ENCODE measurements around the gene NUS1.
"Not testable (repeated sequence)": the region's sequence is repeated elsewhere in the genome, so short reads cannot be mapped to it uniquely, and the experiment has no call there.

Gene NUS1

GRCh38 chr6:117674991-117675657 is at the start of gene NUS1:
NUS1 (plus strand) TSS chr6:117675469; CDS start chr6:117675671, 202 bp downstream.
- peak; percentile 99 for DNase-seq

DNA sequence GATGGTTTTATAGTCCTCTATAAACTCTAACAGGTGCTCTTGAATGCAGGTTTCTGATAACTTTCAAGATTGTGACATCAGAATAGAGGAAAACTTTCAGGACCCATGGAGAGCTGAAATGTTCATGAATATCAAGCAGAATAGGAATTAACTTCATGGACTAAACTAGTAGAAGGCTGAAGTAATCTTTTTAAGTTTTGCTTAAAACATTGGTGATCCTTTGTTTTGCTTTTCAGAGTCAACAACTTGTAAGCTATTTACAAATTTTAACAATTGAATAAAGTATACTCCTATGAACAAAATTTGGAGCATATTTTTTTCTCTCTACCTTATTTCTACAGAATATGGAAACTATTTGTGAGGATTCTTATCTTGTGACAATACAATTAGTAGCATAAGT is 47.7 kb upstream of the NUS1 start:
- no peak for DNase-seq

GRCh38 chr6:117629119-117629660 is 46.1 kb upstream of the NUS1 start:
- DNase-seq = no peak

DNA sequence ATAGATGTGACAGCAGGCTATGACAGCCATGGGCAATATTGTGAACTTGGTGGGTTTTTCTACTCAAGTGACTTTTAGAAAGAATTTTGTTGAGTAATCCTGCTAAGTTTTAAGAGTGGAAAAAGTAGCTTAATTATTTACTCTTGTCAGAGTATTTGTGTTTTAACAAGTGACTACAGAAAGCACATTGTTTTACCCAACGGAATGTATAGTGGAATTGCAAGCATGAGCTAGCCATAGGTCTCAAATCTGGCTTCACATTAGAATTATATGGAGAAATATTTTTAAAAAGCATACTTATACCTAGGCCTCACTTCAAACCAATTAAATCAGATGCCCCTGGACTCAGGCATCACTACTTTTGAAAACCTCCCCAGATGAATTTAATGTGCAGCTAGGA is 37.5 kb upstream of the NUS1 start:
- DNase-seq = no peak

DNA sequence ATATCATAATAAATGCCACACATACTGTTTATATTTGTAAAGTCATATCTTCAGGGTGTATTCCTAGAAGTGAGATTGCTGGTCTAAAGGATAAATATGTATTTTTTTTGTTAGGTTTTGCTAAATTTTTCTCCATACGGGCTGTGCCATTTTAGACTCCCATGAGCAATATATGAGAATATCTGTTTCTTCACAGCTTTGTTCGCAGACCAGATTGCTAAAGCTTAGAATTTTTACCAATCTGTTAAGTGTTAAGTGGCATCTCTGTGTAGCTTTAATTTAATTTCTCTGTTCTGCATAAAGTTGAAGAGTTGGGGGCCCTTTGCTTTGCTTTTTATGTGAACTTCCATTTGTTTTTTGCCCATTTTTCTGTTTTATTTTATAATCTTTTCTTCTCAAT is 32.3 kb upstream of the NUS1 start:
- no peak for DNase-seq

DNA sequence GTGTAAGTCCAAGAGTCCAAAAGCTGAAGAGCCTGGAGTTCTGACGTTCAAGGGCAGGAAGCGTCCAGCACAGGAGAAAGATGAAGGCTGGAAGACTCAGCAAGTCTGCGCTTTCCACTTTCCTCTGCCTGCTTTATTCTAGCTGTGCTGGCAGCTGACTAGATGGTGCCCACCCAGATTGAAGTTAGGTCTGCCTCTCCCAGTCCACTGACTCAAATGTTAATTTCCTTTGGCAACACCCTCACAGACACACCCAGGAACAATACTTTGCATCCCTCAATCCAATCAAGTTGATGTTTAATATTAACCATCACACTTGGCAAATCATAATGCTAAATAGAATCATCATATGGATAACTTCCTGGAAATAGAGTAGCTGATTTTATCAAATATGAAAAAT is 23.3 kb upstream of the NUS1 start:
- not testable (repeated sequence) for DNase-seq

GRCh38 chr6:117653949-117654348 is 21.3 kb upstream of the NUS1 start:
- no peak for DNase-seq

- DNase-seq = no peak
These were observed 19.9 kb upstream of the NUS1 start for GRCh38 chr6:117655380-117655779.

GRCh38 chr6:117666881-117667280 is 8.4 kb upstream of the NUS1 start:
- DNase-seq = no peak

DNA sequence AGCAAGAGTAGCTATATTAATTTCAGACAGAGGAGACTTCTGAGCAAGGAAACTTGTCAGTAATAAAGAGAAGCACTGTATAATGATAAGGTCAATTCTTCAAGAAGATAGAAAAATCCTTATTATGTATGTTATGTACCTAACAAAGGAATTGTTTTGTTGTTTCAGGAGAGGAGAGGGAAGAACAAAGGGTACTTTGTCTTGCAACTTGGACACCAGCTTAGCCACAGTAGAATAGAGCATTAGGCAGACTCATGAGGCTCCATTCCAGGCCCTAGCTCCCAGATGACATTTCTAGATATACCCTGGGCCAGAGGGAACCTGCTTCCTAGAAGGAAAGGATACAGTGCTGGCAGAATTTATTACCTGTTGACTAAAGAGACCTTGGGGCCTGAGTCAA is 6.5 kb upstream of the NUS1 start:
- no peak for DNase-seq

DNA sequence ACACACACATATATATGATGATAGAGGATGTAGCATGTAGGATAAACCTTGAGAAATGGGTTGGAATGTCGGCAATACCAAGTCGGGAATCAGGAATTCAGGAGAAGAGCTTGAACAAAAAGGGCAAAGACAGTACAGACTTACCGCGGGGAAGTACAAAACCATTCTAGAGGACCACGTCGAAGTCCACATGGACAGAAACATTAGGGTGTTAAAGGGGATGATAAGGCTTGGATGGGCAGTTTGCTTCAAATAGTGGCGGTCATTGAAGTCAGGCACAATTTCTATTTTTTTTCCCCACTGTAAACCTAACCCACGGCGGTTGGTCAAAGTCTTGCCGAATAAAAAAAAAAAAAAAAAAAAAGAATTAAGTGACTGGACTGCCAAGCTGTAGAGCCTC is 766 bp upstream of the NUS1 start:
- no peak for DNase-seq

DNA sequence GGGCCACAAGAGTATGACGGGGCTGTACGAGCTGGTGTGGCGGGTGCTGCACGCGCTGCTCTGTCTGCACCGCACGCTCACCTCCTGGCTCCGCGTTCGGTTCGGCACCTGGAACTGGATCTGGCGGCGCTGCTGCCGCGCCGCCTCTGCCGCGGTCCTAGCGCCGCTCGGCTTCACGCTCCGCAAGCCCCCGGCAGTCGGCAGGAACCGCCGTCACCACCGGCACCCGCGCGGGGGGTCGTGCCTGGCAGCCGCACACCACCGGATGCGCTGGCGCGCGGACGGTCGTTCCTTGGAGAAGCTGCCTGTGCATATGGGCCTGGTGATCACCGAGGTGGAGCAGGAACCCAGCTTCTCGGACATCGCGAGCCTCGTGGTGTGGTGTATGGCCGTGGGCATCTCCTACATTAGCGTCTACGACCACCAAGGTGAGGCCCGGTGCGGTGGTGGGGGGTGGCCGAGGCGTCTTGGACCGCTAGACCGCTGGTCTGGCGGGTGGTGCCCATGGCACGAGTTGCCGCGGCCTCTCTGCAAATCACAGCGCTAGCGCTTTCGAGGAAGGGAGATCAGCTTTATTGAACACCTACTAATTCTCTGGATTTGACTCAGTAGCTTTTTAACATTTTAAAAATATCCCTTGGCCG is 511 bp downstream of the NUS1 start:
- DNase-seq = peak; percentile 23

DNA sequence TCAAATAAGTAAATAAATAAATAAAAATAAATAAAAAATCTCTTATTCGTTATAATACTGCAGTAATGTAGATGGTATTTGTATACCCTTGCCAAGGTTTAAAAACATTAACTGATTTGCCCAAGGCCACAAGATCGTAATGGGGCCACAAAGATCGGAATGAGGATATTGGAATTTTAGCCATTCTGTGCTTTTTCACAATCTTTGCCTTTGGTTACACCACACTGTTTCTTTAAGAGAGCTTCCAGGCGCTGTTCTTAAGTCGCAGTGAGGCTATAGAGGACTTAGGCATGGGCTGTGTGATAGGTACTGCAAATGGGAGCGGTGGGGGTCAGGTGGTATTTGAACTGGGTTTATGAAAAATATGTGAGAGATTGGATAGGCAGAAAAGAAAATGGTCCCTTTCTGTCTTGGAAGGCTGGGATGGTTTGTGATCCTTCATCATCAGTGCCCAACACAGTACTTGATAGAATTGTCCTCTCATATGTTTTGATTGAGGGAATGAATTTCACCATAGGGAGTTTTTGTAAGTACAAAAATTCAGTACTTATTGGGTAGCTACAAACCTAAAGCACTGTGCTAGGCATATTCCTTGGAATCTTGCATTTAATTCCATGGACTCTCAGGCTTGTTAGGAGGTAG is 1.4 kb downstream of the NUS1 start:
- DNase-seq = no peak

DNA sequence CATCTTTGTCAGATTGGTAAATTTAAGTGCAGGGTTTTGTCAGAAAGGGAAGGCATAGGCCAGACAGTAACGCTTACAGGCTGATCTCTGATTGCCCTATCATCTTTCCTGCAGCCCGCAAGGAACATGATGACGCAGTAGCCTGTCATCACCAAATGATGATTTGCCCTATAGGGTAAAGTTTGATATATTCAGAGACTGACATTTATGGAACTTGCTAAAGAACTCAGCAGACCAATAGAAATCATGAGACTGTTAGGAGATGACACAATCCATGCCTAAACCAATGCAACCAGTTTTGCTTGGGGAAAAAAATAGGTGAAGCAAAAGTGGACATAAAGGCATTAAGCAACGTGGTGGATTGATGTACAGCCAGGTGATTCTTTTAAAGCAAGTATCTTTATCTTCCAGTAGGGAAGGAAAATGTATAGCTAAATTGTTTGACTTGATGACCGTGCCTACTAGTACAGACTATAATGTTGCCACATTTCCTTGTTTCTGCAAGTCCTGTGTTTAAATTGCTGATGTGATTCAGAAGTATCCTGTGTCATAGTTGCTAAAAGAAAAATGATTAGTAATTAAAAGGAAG is 2.4 kb downstream of the NUS1 start:
- no peak for DNase-seq

DNA sequence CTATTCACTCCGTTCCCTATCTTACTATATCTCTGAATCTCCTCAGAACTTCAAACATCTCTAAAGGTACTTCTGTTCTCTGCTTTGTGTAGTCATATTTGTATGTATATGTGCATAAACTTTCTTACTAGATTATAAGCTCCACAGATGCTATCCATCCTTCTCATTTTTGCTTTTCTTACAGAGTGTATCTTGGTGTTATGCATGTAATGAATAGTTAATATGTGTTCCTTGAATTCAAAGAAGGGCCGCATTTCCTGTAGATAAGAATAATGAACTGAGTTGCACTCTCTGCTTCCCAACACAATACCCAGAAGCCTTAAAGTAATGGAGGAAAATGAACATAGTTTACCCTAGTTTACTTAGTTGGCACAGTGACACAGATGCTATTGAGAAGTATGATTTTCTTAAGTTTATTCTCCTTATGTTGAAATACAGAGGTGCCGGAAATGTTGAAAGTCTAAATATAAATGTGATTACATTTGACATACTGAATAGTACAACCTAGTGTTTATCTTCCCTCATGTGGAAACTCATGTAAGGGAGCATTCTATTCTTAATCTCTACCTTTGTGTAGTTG is 6.0 kb downstream of the NUS1 start:
- no peak for DNase-seq

- no peak for DNase-seq
These were observed 9.5 kb downstream of the NUS1 start for GRCh38 chr6:117684749-117685148.

DNA sequence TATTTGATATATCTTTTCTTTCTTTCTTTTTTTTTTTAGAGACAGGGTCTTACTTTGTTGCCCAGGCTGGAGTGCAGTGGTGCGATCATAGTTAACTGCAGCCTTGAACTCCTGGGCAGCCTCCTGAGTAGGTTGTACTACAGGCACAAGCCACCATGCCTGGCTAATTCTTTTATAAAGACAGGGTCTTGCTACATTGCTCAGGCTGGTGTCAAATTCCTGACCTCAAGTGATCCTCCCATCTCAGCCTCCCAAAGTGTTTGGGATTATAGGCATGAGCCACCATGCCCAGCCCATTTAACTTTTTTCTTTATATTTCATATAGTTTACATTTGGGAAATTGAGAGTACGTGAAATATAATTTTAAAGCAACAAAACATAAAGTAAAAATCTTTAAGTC is 10.1 kb downstream of the NUS1 start:
- DNase-seq = no peak

GRCh38 chr6:117687021-117687648 is 11.9 kb downstream of the NUS1 start:
- DNase-seq = no peak

DNA sequence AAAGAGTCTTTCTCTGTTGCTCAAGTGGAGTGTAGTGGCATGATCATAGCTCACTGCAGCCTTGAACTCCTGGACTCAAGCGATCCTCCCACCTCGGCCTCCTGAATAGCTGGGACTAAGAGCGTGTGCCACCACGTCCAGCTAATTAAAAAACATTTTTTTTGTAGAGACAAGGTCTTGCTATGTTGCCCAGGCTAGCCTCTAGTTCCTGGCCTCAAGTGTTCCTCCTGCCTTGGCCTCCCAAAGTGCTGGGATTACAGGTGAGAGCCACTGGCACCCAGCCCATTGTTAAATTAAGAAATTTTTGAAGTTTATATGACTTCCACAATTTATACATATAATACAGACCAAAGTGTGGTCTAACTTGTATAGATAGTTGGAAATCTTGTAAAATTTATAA is 14.3 kb downstream of the NUS1 start:
- not testable (repeated sequence) for DNase-seq

- no peak for DNase-seq
These were observed 31.2 kb downstream of the NUS1 start for GRCh38 chr6:117706504-117706903.

- not testable (repeated sequence) for DNase-seq
These were observed 31.8 kb downstream of the NUS1 start for GRCh38 chr6:117706936-117707509.

- no peak for DNase-seq
These were observed 36.1 kb downstream of the NUS1 start for GRCh38 chr6:117711369-117711768.

All from activated CD8-positive, alpha-beta memory T cell treated with anti-CD3 and anti-CD28 coated beads, Interleukin-2, amount 50 U/mL, for 4 hours (primary cell).